Brain microvascular endothelial cell (primary cell): ENCODE results near the gene C1QTNF8.

Experiments
- DNase-seq: peaks from one replicate; pipeline ENCODE4 v3.0.0-alpha.2; 2020
- H3K27ac ChIP-seq: fragments of 250-450 bp; sonication (Bioruptor Pico); 2 replicates; pipeline ENCODE4 v1.5.1; 2020; ENCODE audit warnings: mild to moderate bottlenecking, moderate library complexity
- H3K27me3 ChIP-seq: fragments of 250-450 bp; sonication (Bioruptor Pico); replicated peaks from 2 replicates; pipeline ENCODE4 v1.5.1; 2020; ENCODE audit warnings: mild to moderate bottlenecking
- H3K36me3 ChIP-seq: fragments of 250-450 bp; sonication (Bioruptor Pico); replicated peaks from 2 replicates; pipeline ENCODE4 v1.5.1; 2020; ENCODE audit warnings: mild to moderate bottlenecking
- H3K4me3 ChIP-seq: 2 replicates; pipeline ENCODE4 v1.5.1; 2011; ENCODE audit warnings: low read depth, mild to moderate bottlenecking, control low read depth, low read length, moderate library complexity
- in situ Hi-C: cut with HindIII; loops from 2 replicates; pipeline ENCODE4 v1.10.0; 2017; ENCODE audit warnings: low sequenced_read_pairs, low pct_ligation_motif_present
- TF ChIP-seq, protein P1 (sequence below): IDR thresholded peaks from 2 replicates; pipeline ENCODE4 v1.5.1; 2011; ENCODE audit warnings: low read depth, mild to moderate bottlenecking, moderate library complexity, low read length, control low read depth, inconsistent platforms; ENCODE audit errors: missing control alignments

The C1QTNF8 gene

DNA sequence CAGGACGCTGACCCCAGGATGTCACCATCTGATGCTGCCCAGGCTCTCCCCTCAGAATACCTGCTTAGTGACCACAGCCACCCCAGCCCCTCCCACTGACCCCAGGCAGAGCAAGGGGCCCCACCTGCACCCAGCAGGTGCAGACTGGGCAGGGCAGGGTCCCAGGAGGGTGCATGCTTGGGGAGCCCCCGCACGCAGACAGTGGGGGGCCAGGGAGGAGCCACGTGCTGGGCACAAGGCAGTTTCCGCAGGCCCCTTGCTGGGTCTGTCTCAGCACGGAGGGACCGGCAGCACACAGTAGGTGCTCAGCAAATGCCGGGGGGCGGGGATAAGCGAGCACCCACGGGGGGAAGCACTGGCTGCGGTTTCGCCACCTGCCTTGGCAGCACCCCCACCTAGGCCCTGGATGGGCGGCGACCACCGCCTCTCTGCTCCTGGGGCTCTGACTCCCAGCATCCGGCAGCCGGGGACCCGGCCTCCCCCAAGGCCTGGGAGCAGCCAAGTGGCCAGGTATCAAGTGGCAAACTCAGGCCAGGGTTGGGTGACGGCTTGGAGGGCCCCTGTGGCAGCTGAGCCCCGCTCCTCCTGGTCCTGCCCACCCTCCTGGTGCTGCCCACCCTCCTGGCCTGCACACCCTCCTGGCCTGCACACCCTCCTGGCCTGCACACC, 42.2 kb downstream of the C1QTNF8 start:
- in situ Hi-C loops: no loop called here
- Histone ChIP-seq H3K4me3 (no peak overlapping the region), H3K36me3 (no peaks in the 10 kb centered on the region), H3K27me3 (no peaks in the 10 kb centered on the region), H3K27ac (no peak overlapping the region)
- no peak for DNase-seq
- TF ChIP-seq, protein P1, sequence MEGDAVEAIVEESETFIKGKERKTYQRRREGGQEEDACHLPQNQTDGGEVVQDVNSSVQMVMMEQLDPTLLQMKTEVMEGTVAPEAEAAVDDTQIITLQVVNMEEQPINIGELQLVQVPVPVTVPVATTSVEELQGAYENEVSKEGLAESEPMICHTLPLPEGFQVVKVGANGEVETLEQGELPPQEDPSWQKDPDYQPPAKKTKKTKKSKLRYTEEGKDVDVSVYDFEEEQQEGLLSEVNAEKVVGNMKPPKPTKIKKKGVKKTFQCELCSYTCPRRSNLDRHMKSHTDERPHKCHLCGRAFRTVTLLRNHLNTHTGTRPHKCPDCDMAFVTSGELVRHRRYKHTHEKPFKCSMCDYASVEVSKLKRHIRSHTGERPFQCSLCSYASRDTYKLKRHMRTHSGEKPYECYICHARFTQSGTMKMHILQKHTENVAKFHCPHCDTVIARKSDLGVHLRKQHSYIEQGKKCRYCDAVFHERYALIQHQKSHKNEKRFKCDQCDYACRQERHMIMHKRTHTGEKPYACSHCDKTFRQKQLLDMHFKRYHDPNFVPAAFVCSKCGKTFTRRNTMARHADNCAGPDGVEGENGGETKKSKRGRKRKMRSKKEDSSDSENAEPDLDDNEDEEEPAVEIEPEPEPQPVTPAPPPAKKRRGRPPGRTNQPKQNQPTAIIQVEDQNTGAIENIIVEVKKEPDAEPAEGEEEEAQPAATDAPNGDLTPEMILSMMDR: no peak

DNA sequence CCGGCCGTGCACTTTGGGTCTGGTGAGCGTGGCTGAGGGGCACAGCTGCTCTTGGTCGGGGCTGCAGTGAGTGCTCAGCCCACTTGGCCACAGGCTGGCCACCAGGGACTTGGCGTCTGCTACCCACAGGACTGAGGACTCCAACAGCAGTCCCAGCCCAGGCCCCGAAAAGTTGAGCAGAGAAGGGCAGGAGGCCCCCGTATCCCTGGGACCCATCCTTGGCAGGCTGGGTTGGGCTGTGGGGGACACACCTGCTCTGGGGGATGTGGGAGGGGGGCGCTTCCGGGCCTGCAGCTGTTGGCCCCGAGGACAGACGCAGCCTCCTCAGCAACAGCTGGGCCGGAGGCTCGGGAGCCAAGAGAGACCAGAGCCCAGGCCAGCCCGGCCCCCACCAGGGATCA, 42.9 kb downstream of the C1QTNF8 start:
- peaks cover 2% of the 10 kb centered on the region for H3K27me3 ChIP-seq
- H3K4me3 ChIP-seq: no peak overlapping the region
- in situ Hi-C loops: no loop called here
- no peaks in the 10 kb centered on the region for H3K36me3 ChIP-seq
- DNase-seq: no peak
- TF ChIP-seq, protein P1: no peak
- H3K27ac ChIP-seq: no peak overlapping the region

DNA sequence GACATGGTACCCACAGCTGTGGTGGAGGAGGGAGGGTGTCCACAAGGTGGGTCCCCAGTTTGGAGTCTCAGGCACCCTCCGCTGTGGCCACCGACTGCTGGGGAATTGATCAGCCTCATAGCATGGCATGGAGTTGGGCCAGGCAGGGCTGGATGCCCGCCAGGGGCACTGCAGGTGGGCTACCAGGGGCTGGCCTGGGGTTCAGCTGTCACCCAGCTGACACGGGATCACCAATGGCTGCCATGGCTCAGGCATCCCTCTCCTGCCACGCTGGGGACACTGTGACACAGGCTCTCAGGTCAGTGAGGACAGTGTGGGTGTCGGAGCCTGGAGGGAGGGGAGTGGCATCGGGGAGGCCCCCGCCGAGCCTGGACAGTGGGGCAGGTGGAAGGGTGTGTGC, 43.3 kb downstream of the C1QTNF8 start:
- no peak for DNase-seq
- Histone ChIP-seq H3K4me3 (no peak overlapping the region), H3K27ac (no peak overlapping the region), H3K27me3 (peaks cover 2% of the 10 kb centered on the region), H3K36me3 (no peaks in the 10 kb centered on the region)
- TF ChIP-seq, protein P1: no peak
- in situ Hi-C loops: no loop called here

DNA sequence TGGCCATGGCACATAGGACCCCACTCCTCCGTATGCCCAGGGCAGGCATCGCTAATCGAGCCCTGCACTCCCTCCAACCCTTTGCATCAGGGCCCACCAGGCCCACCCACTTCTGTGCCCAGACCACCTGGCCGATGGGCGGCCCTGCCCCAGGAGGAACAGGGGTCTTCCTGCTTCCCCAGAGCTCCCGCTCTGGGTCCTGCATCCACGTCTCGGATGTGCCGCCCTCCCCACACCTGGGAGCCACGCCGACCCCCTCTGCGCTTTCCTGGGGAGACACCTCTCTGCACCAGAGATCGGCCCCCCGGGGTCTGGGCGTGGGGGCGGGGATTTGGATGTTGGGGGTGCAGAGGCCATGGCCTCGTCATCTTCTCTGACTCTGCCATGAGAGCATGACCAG, 44.6 kb downstream of the C1QTNF8 start:
- in situ Hi-C loops: no loop called here
- Histone ChIP-seq H3K27me3 (peaks cover 2% of the 10 kb centered on the region), H3K27ac (no peak overlapping the region), H3K4me3 (no peak overlapping the region), H3K36me3 (no peaks in the 10 kb centered on the region)
- DNase-seq: no peak
- TF ChIP-seq, protein P1: no peak

DNA sequence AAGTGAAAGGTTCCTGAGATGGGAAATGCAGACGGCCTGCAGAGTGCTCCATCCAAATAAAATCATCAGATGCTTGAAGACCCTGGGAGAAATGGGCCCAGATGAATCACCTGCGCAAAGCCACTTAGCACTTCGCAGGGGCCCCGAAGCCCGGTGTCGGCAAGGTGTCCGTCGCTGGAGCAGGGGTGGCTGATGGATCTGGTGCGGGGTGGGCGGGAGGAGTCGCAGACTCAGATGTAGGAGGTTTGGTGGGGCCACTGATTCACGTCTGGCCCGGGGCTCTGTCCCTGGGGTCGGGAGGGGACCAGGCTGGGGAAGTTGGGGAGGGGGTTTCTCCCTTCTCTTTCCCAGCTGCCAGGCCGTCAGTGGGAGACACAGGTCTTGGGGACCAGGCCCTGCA, 45.1 kb downstream of the C1QTNF8 start:
- in situ Hi-C loops: no loop called here
- TF ChIP-seq, protein P1: no peak

DNA sequence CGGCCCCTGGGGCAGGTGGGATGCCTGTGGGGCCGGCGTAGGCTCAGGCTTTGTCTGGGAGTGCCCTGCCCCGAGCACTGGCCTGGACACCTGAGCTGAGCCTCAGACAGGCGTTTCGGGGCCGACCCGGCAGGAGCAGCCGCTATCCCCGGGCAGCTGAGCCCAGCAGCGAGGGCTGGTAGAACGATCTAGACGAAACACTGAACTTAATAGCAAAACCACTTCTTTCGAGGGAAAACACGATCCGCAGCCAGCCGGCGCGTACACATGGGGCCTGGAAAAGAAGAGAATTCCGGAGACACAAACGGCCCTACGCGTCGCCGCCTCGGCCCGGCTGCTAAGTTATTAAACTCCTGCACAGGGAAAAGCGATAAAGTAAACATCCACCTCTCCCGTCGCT, 45.5 kb downstream of the C1QTNF8 start:
- Histone ChIP-seq H3K4me3 (no peak overlapping the region), H3K36me3 (no peaks in the 10 kb centered on the region), H3K27ac (no peak overlapping the region), H3K27me3 (peaks cover 2% of the 10 kb centered on the region)
- no peak for DNase-seq
- TF ChIP-seq, protein P1: no peak
- in situ Hi-C loops: no loop called here

More for the DNA sequence above, 45.1 kb downstream of the C1QTNF8 start:
- no peak overlapping the region for H3K27ac ChIP-seq
- DNase-seq: no peak
- no peaks in the 10 kb centered on the region for H3K36me3 ChIP-seq
- H3K4me3 ChIP-seq: no peak overlapping the region
- peaks cover 2% of the 10 kb centered on the region for H3K27me3 ChIP-seq
